H1 (cell line): ENCODE results near the gene AGBL4. TPM values are rescaled to one million over a fixed set of nuclear protein-coding genes. Genes with fewer than 3 reads are reported as not detected.

Experiments
- CTCF ChIA-PET: fragments of 300-600 bp; sonication (Branson Sonifier 250); formaldehyde crosslinking; loops from one replicate; lab custom pipeline; 2021; ENCODE audit not compliant: partially characterized antibody; lab: Charles Lee
- POLR2A ChIA-PET: fragments of 300-600 bp; sonication (Branson Sonifier 250); formaldehyde crosslinking; loops from one replicate; lab custom pipeline; 2021; ENCODE audit warnings: inconsistent platforms; ENCODE audit not compliant: partially characterized antibody; lab: Charles Lee
- DNase-seq, 2 experiments: peaks; one replicate each; pipeline versions ENCODE4 v3.0.0 to v3.0.0-alpha.2; 2010 to 2022; ENCODE audit warnings: low spot score in 2 of 2, low read depth in 1 of 2, mixed read lengths in 1 of 2
- FAIRE-seq: peaks from 2 replicates; lab custom pipeline; 2011; peaks lifted over from hg19 to GRCh38; lab: Jason Lieb, UNC
- H2AFZ ChIP-seq: 2 replicates; pipeline ENCODE4 v1.8.1; 2012; ENCODE audit warnings: low read length, inconsistent platforms
- H2AK5ac ChIP-seq: 2 replicates; pipeline ENCODE4 v1.6.1; 2013; ENCODE audit warnings: low read depth, low read length
- H2BK120ac ChIP-seq: replicated peaks from 2 replicates; pipeline ENCODE3; 2013; ENCODE audit warnings: low read depth, low read length, inconsistent platforms
- H2BK12ac ChIP-seq: 2 replicates; pipeline ENCODE4 v1.6.1; 2013; ENCODE audit warnings: low read depth, low read length
- H2BK15ac ChIP-seq: 2 replicates; pipeline ENCODE4 v1.6.1; 2013; ENCODE audit warnings: low read length
- H2BK20ac ChIP-seq: 2 replicates; pipeline ENCODE4 v1.6.1; 2013; ENCODE audit warnings: low read length
- H2BK5ac ChIP-seq: 2 replicates; pipeline ENCODE4 v1.6.1; 2013; ENCODE audit warnings: low read depth, low read length
- H3K14ac ChIP-seq: 2 replicates; pipeline ENCODE4 v1.6.1; 2013; ENCODE audit warnings: inconsistent platforms; ENCODE audit not compliant: insufficient read length
- H3K18ac ChIP-seq: 2 replicates; pipeline ENCODE4 v1.6.1; 2013; ENCODE audit warnings: low read length; ENCODE audit errors: extremely low read depth
- H3K23ac ChIP-seq: 2 replicates; pipeline ENCODE4 v1.6.1; 2013; ENCODE audit warnings: inconsistent platforms; ENCODE audit not compliant: insufficient read length
- H3K23me2 ChIP-seq: 2 replicates; pipeline ENCODE4 v1.6.1; 2013; ENCODE audit warnings: low read depth, low read length
- H3K27ac ChIP-seq: 2 replicates; pipeline ENCODE4 v1.6.1; 2011; ENCODE audit warnings: low read depth, low read length, inconsistent platforms
- H3K27me3 ChIP-seq, 4 experiments: replicated peaks in 1 of 4; 1 replicate in 1 of 4; 2 replicates in 3 of 4; pipeline versions ENCODE4 v1.6.1 to v1.8.1; 2011 to 2013; ENCODE audit warnings: low read length in 3 of 4, mild to moderate bottlenecking in 3 of 4, inconsistent platforms in 2 of 4, mixed read lengths in 2 of 4, moderate library complexity in 1 of 4; ENCODE audit not compliant: control insufficient read depth in 3 of 4, insufficient read depth in 3 of 4; ENCODE audit errors: extremely low read depth in 1 of 4
- H3K36me3 ChIP-seq, 4 experiments: 2 replicates each; pipeline versions ENCODE4 v1.6.1 to v1.8.1; 2011 to 2013; ENCODE audit warnings: mild to moderate bottlenecking in 4 of 4, low read length in 3 of 4, moderate library complexity in 2 of 4, control low read depth in 1 of 4, inconsistent platforms in 1 of 4; ENCODE audit not compliant: insufficient read depth in 4 of 4, control insufficient read depth in 2 of 4
- H3K4ac ChIP-seq: replicated peaks from 2 replicates; pipeline ENCODE3; 2013; ENCODE audit warnings: low read length, low read depth, mixed read lengths, inconsistent platforms; ENCODE audit not compliant: insufficient read length
- H3K4me1 ChIP-seq, 4 experiments: replicated peaks in 1 of 4; 1 replicate in 1 of 4; 2 replicates in 3 of 4; pipeline versions ENCODE4 v1.6.1 to v1.8.1; 2011 to 2013; ENCODE audit warnings: low read length in 3 of 4, inconsistent platforms in 2 of 4, mixed read lengths in 1 of 4; ENCODE audit not compliant: insufficient read depth in 4 of 4, control insufficient read depth in 3 of 4
- H3K4me2 ChIP-seq, 2 experiments: 2 replicates each; pipeline versions ENCODE4 v1.6.1 to v1.8.1; 2011 to 2013; ENCODE audit warnings: low read depth in 2 of 2, low read length in 2 of 2, control low read depth in 1 of 2, inconsistent platforms in 1 of 2, mild to moderate bottlenecking in 1 of 2; ENCODE audit not compliant: insufficient read depth in 1 of 2
- H3K4me3 ChIP-seq, 4 experiments: fragments of 200-600, 300-600 bp in 1 of 4; sonication (generic), shearing (Covaris generic), sonication (Bioruptor Twin) in 1 of 4; 2 replicates each; pipeline versions ENCODE4 v1.5.1 to v1.8.1; 2011 to 2016; ENCODE audit warnings: low read length in 4 of 4, low read depth in 3 of 4, control low read depth in 2 of 4, inconsistent platforms in 2 of 4, mild to moderate bottlenecking in 2 of 4, mixed read lengths in 1 of 4, moderate library complexity in 1 of 4; ENCODE audit not compliant: insufficient read depth in 2 of 4; ENCODE audit errors: extremely low read depth in 1 of 4
- H3K56ac ChIP-seq: replicated peaks from 2 replicates; pipeline ENCODE3; 2013; ENCODE audit warnings: low read depth, mild to moderate bottlenecking, mixed read lengths, low read length, inconsistent platforms; ENCODE audit not compliant: insufficient read length
- H3K79me1 ChIP-seq: 2 replicates; pipeline ENCODE4 v1.6.1; 2013; ENCODE audit warnings: low read depth, low read length, control low read depth
- H3K79me2 ChIP-seq, 2 experiments: 2 replicates each; pipeline versions ENCODE4 v1.6.1 to v1.8.1; 2012 to 2013; ENCODE audit warnings: low read length in 2 of 2, mild to moderate bottlenecking in 2 of 2, inconsistent platforms in 1 of 2; ENCODE audit not compliant: insufficient read depth in 2 of 2, control insufficient read depth in 1 of 2
- H3K9ac ChIP-seq, 4 experiments: replicated peaks in 1 of 4; 1 replicate in 1 of 4; 2 replicates in 3 of 4; pipeline versions ENCODE4 v1.6.1 to v1.8.1; 2011 to 2013; ENCODE audit warnings: low read depth in 3 of 4, low read length in 3 of 4, control low read depth in 2 of 4, mild to moderate bottlenecking in 2 of 4, moderate library complexity in 2 of 4, inconsistent platforms in 1 of 4; ENCODE audit errors: extremely low read depth in 1 of 4
- H3K9me3 ChIP-seq, 2 experiments: 2 replicates each; pipeline versions ENCODE4 v1.6.1 to v1.8.1; 2012 to 2013; ENCODE audit warnings: mild to moderate bottlenecking in 2 of 2, moderate library complexity in 2 of 2, control low read depth in 1 of 2, inconsistent platforms in 1 of 2, low read depth in 1 of 2, low read length in 1 of 2, mixed read lengths in 1 of 2; ENCODE audit not compliant: insufficient read depth in 2 of 2
- H4K20me1 ChIP-seq, 2 experiments: replicated peaks in 1 of 2; 2 replicates each; pipeline versions ENCODE3 to v1.8.1; 2011 to 2013; ENCODE audit warnings: inconsistent platforms in 2 of 2, low read length in 2 of 2, mild to moderate bottlenecking in 1 of 2; ENCODE audit not compliant: insufficient read depth in 2 of 2, control insufficient read depth in 1 of 2
- H4K5ac ChIP-seq: 2 replicates; pipeline ENCODE4 v1.6.1; 2013; ENCODE audit warnings: low read length, low read depth, mixed read lengths, inconsistent platforms; ENCODE audit not compliant: insufficient read length
- H4K8ac ChIP-seq: 2 replicates; pipeline ENCODE4 v1.8.0; 2013; ENCODE audit warnings: mild to moderate bottlenecking, moderate library complexity, low read length, inconsistent platforms; ENCODE audit not compliant: insufficient read depth; ENCODE audit errors: extremely low read depth
- H4K91ac ChIP-seq: replicated peaks from 2 replicates; pipeline ENCODE3; 2013; ENCODE audit warnings: low read length, mixed read lengths, inconsistent platforms; ENCODE audit not compliant: insufficient read length
- CHD2 ChIP-seq: IDR thresholded peaks from 2 replicates; pipeline ENCODE4 v1.6.1; 2012; ENCODE audit warnings: low read length, improper control_type of control experiment
- GABPA ChIP-seq: IDR thresholded peaks from 2 replicates; pipeline ENCODE4 v1.6.1; 2011; ENCODE audit warnings: mild to moderate bottlenecking, low read length, moderate library complexity, borderline replicate concordance; ENCODE audit not compliant: insufficient read depth
- YY1 ChIP-seq: IDR thresholded peaks from 2 replicates; pipeline ENCODE4 v1.6.1; 2011; ENCODE audit warnings: low read depth, mild to moderate bottlenecking, low read length
- polyA plus RNA-seq, 7 experiments: library from polyadenylated mRNA; depleted of rRNA in 3 of 7; stranded (reverse) in 5 of 7; unstranded in 2 of 7; fragments of >200 nt in 5 of 7; fragments of 200-250 nt in 2 of 7; gene quantifications; 1 replicate in 5 of 7; 2 replicates in 1 of 7; 4 replicates in 1 of 7; pipeline versions ENCODE4 v1.2.1 to v1.2.3, GENCODE V29; 2011 to 2013; ENCODE audit warnings: missing spikeins in 2 of 7, mixed read lengths in 2 of 7
- total RNA-seq: library from RNA; stranded (reverse); fragmentation: NEBNext Ultra II Directional; extraction: Animal tissue kit (Norgen Biotek cat#: 25700); gene quantifications from 2 replicates; pipeline ENCODE4 v1.2.1, GENCODE V29; 2021

AGBL4 gene
- total and polyA plus RNA-seq, 2 of the 8 experiments (the other 6 are each of a cell fraction or from before 2014, with no cell fraction given): 0.41 to 0.45 TPM

DNA sequence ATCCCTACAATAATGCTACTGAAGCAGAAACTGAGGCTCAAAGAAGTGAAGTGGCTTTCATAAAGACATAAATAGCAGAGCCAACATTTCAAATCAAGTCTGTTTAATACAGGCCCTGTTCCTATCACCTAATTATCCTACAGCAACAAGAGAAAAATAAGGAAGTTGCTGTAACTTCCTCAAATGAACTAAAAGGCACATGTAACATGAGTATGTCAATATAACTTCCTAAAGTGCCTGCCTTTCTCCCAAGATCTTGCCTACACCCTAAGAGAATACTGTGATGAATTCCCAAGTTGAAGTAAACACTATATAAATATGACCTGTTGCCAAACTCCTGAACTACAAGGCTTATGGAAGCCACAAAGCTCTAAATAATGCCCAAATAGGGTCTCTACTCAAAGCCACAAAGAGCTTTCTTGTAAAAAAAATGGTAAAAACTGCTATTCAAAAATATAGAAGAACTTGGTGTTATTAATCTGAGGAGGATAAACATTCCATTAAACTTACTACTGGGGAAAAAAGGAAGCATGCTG, 1255.7 kb downstream of the AGBL4 start:
- ChIA-PET CTCF (interaction anchor here (0.6 to 0.7 kb wide), 2 partner anchors 19 to 71 kb away, joined by 3 read pairs; no protein-coding TSS in a partner anchor), POLR2A (no interaction called here)
- H3K4me3 ChIP-seq: no peak overlapping the region
- no peak overlapping the region for H4K8ac ChIP-seq
- no peak overlapping the region for H4K91ac ChIP-seq
- H3K79me2 ChIP-seq: no peaks in the 10 kb centered on the region; a peak in 1 of 4 replicates
- no peak overlapping the region for H3K27ac ChIP-seq
- H3K56ac ChIP-seq: no peak overlapping the region
- no peak overlapping the region for H2BK120ac ChIP-seq
- H2BK15ac ChIP-seq: no peak overlapping the region
- H3K4ac ChIP-seq: no peak overlapping the region
- no peaks in the 10 kb centered on the region; the same call in none of the 2 replicates for H3K79me1 ChIP-seq
- TF ChIP-seq CHD2: no peak
- no peak for TF ChIP-seq GABPA
- no peak for TF ChIP-seq YY1
- H3K4me1 ChIP-seq: no peaks in the 10 kb centered on the region
- no peak for DNase-seq
- no peak overlapping the region for H2AK5ac ChIP-seq
- no peak overlapping the region for H3K18ac ChIP-seq
- H3K4me2 ChIP-seq: no peak overlapping the region
- H3K9me3 ChIP-seq: no peaks in the 10 kb centered on the region
- H2BK5ac ChIP-seq: no peak overlapping the region
- peaks cover 0 to 7% (median 0%) of the 10 kb centered on the region in 4 experiments; a peak in 2 of 8 replicates for H3K36me3 ChIP-seq
- no peak overlapping the region for H2BK12ac ChIP-seq
- no peaks in the 10 kb centered on the region for H4K20me1 ChIP-seq
- no peak for FAIRE-seq
- H3K9ac ChIP-seq: no peak overlapping the region
- no peak overlapping the region for H2BK20ac ChIP-seq
- H3K27me3 ChIP-seq: no peaks in the 10 kb centered on the region
- H4K5ac ChIP-seq: no peak overlapping the region
- no peak overlapping the region for H3K14ac ChIP-seq
- H3K23me2 ChIP-seq: no peaks in the 10 kb centered on the region
- no peak overlapping the region for H3K23ac ChIP-seq
- no peak overlapping the region for H2AFZ ChIP-seq
